Endothelial cell of umbilical vein (primary cell): ENCODE measurements around the gene LMO7. TPM values are rescaled to one million over a fixed set of nuclear protein-coding genes. Genes with fewer than 3 reads are reported as not detected.

Experiments
- BruUV-seq: library from RNA; stranded (reverse); fragments of 400-500 nt; replicated peaks from 2 replicates; lab custom pipeline; 2021; lab: Mats Ljungman, UMichigan
- CTCF ChIA-PET: fragments of 300-600, 350-600 bp; sonication (Branson Sonifier 250); formaldehyde crosslinking; loops from one replicate; lab custom pipeline; 2021; ENCODE audit warnings: antibody characterized with exemption, inconsistent platforms; lab: Charles Lee
- POLR2A ChIA-PET: fragments of 300-600, 350-600 bp; sonication (Branson Sonifier 250); formaldehyde crosslinking; loops from one replicate; lab custom pipeline; 2021; ENCODE audit warnings: antibody characterized with exemption, inconsistent platforms; lab: Charles Lee
- DNase-seq: peaks from one replicate; pipeline ENCODE4 v3.0.0-alpha.2; 2011; ENCODE audit warnings: low read depth, low spot score
- FAIRE-seq: peaks from 2 replicates; lab custom pipeline; 2011; peaks lifted over from hg19 to GRCh38; lab: Jason Lieb, UNC
- H2AFZ ChIP-seq: 2 replicates; pipeline ENCODE4 v1.6.0; 2012; ENCODE audit warnings: low read depth, low read length, control low read depth, inconsistent platforms
- H3K27ac ChIP-seq: 2 replicates; pipeline ENCODE4 v1.5.1; 2011; ENCODE audit warnings: low read depth, mild to moderate bottlenecking, control low read depth, low read length, moderate library complexity; ENCODE audit not compliant: insufficient read depth
- H3K27me3 ChIP-seq, 2 experiments: 2 replicates each; pipeline versions ENCODE4 v1.6.0 to v1.6.1; 2011; ENCODE audit warnings: low read length in 2 of 2, mixed read lengths in 1 of 2; ENCODE audit not compliant: control insufficient read depth in 2 of 2, insufficient read depth in 2 of 2
- H3K36me3 ChIP-seq, 2 experiments: 2 replicates in 1 of 2; 3 replicates in 1 of 2; pipeline ENCODE4 v1.5.1; 2011; ENCODE audit warnings: low read length in 2 of 2, mild to moderate bottlenecking in 1 of 2, moderate library complexity in 1 of 2; ENCODE audit not compliant: control insufficient read depth in 2 of 2, insufficient read depth in 2 of 2; ENCODE audit errors: extremely low read depth in 1 of 2
- H3K4me1 ChIP-seq: 3 replicates; pipeline ENCODE4 v1.5.1; 2011; ENCODE audit warnings: mild to moderate bottlenecking, low read length; ENCODE audit not compliant: control insufficient read depth, insufficient read depth; ENCODE audit errors: extremely low read depth
- H3K4me2 ChIP-seq: 2 replicates; pipeline ENCODE4 v1.6.1; 2011; ENCODE audit warnings: low read length, control low read depth, mixed read lengths; ENCODE audit not compliant: insufficient read depth
- H3K4me3 ChIP-seq, 3 experiments: fragments of 200-600 bp in 1 of 3; sonication (generic), shearing (Covaris generic) in 1 of 3; replicated peaks in 1 of 3; 2 replicates each; pipeline ENCODE4 v1.5.1; 2011 to 2016; ENCODE audit warnings: control low read depth in 3 of 3, low read length in 3 of 3, mild to moderate bottlenecking in 2 of 3, inconsistent platforms in 1 of 3, low read depth in 1 of 3, moderate library complexity in 1 of 3; ENCODE audit not compliant: insufficient read depth in 1 of 3
- H3K79me2 ChIP-seq: 2 replicates; pipeline ENCODE4 v1.6.0; 2012; ENCODE audit warnings: low read length, inconsistent platforms; ENCODE audit not compliant: control insufficient read depth, insufficient read depth
- H3K9ac ChIP-seq: replicated peaks from 2 replicates; pipeline ENCODE3; 2011; ENCODE audit warnings: low read length, control low read depth; ENCODE audit not compliant: insufficient read depth; ENCODE audit errors: extremely low read depth
- H3K9me1 ChIP-seq: replicated peaks from 3 replicates; pipeline ENCODE4 v1.6.0; 2011; ENCODE audit warnings: mild to moderate bottlenecking, low read length; ENCODE audit not compliant: control insufficient read depth, insufficient read depth; ENCODE audit errors: extremely low read depth
- H3K9me3 ChIP-seq: replicated peaks from 2 replicates; pipeline ENCODE4 v1.5.1; 2012; ENCODE audit warnings: low read length, inconsistent platforms; ENCODE audit not compliant: control insufficient read depth, insufficient read depth
- H4K20me1 ChIP-seq: replicated peaks from 2 replicates; pipeline ENCODE3; 2011; ENCODE audit warnings: mild to moderate bottlenecking, low read length; ENCODE audit not compliant: control insufficient read depth, insufficient read depth; ENCODE audit errors: extremely low read depth
- CTCF ChIP-seq, 2 donors: IDR thresholded peaks; 1 replicate in 1 of 2; 2 replicates in 1 of 2; pipeline ENCODE4 v1.5.1; 2011; ENCODE audit warnings: low read length in 2 of 2, mild to moderate bottlenecking in 2 of 2, moderate library complexity in 2 of 2, control low read depth in 1 of 2, inconsistent platforms in 1 of 2, low read depth in 1 of 2; ENCODE audit not compliant: insufficient read depth in 1 of 2; ENCODE audit errors: extremely low read depth in 1 of 2
- EZH2 ChIP-seq: IDR thresholded peaks from 2 replicates; pipeline ENCODE4 v1.6.1; 2012; ENCODE audit warnings: borderline replicate concordance, low read depth, mild to moderate bottlenecking, moderate library complexity, low read length, inconsistent platforms; ENCODE audit not compliant: severe bottlenecking
- FOS ChIP-seq: IDR thresholded peaks from 2 replicates; pipeline ENCODE4 v1.6.1; 2011; ENCODE audit warnings: mild to moderate bottlenecking, low read length, moderate library complexity, borderline replicate concordance; ENCODE audit not compliant: insufficient read depth
- GATA2 ChIP-seq: IDR thresholded peaks from 2 replicates; pipeline ENCODE4 v1.7.0; 2011; ENCODE audit warnings: low read depth, mild to moderate bottlenecking, moderate library complexity, mixed read lengths, low read length; ENCODE audit not compliant: insufficient read length, insufficient read depth
- JUN ChIP-seq: IDR thresholded peaks from 2 replicates; pipeline ENCODE4 v1.6.1; 2011; ENCODE audit warnings: borderline replicate concordance, low read depth; ENCODE audit not compliant: insufficient read length, insufficient read depth
- MYC ChIP-seq: IDR thresholded peaks from one replicate; pipeline ENCODE4 v1.6.1; 2011; ENCODE audit warnings: mild to moderate bottlenecking, low read depth, low read length
- dilution Hi-C: fragments of 300-500 bp; cut with MboI; formaldehyde crosslinking; loops from one replicate; pipeline ENCODE4 v1.15.0; 2019; ENCODE audit warnings: low sequenced_read_pairs; ENCODE audit not compliant: extremely low pct_ligation_motif_present
- intact Hi-C: fragments of 100-400 bp; cut with micrococcal nuclease; formaldehyde crosslinking; loops from one replicate; pipeline ENCODE4 v1.10.0; 2022
- polyA plus RNA-seq, 4 experiments: library from polyadenylated mRNA; depleted of rRNA in 3 of 4; stranded (reverse) in 3 of 4; unstranded in 1 of 4; fragments of >200 nt; gene quantifications; 2 replicates each; pipeline versions ENCODE4 v1.2.1 to v1.2.3, GENCODE V29; 2011 to 2012; ENCODE audit warnings: missing spikeins in 1 of 4
- total RNA-seq: library from RNA; stranded (reverse); gene quantifications from 2 replicates; pipeline ENCODE4 v1.2.3, GENCODE V29; 2021
- TF ChIP-seq, protein P1 (sequence below): IDR thresholded peaks from 2 replicates; pipeline ENCODE4 v1.6.1; 2011; ENCODE audit not compliant: insufficient read depth, insufficient read length

Gene LMO7
- total and polyA plus RNA-seq, 2 donors (not counting 3 experiments of a cell fraction or from before 2014, with no cell fraction given), result 10.5 to 21.1 TPM

DNA sequence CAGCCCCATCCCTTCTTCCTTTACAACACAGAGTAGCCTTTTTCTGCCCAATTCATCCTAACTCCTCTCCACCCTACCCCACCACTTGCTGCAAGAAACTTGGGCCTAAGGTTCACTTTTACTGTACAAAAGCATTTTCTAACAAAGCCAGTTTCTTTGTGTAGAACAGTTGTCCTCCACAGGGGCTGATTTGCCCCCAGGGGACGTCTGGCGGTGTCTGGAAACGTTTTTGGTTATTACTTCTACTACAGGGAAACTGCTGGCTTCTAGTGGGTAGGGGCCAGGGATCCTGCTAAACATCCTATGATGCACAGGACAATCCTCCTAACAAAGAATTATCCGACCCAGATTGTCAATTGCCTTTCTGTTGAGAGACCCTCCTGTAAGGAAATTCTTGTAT, 7.3 kb upstream of the LMO7 start:
- Histone ChIP-seq H2AFZ (no peak overlapping the region), H3K79me2 (no peaks in the 10 kb centered on the region), H3K36me3 (no peaks in the 10 kb centered on the region), H3K4me3 (no peak overlapping the region), H3K9me3 (no peaks in the 10 kb centered on the region), H3K4me2 (no peak overlapping the region), H3K9ac (no peak overlapping the region), H4K20me1 (no peaks in the 10 kb centered on the region), H3K27ac (no peak overlapping the region), H3K9me1 (no peaks in the 10 kb centered on the region), H3K4me1 (no peaks in the 10 kb centered on the region), H3K27me3 (no peaks in the 10 kb centered on the region)
- ChIA-PET POLR2A (no interaction called here), CTCF (no interaction called here)
- TF ChIP-seq EZH2 (no peak), GATA2 (no peak), JUN (no peak), MYC (no peak), CTCF (IDR thresholded peaks at IDR 0.05; ENCODE audit: extremely low read depth in 1 of 2, insufficient read depth in 1 of 2, low read depth in 1 of 2, low read length in 2 of 2) (no peak), FOS (no peak)
- TF ChIP-seq, protein P1, sequence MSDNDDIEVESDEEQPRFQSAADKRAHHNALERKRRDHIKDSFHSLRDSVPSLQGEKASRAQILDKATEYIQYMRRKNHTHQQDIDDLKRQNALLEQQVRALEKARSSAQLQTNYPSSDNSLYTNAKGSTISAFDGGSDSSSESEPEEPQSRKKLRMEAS, result no peak
- dilution Hi-C loops, result no loop called here
- BruUV-seq, result no TSS peak
- no peak for DNase-seq
- intact Hi-C loops, result no loop called here
- FAIRE-seq, result peak; percentile 24
